NCI-H2227 treated with DMSO at 0.1 percent for 48 hours (cell line): ENCODE results near the gene MESP2.

Source experiments
- DNase-seq: peaks from one replicate; lab custom pipeline; 2025; lab: John Stamatoyannopoulos, UW

The MESP2 gene

GRCh38 chr15:89756897-89757296 lies 19.2 kb upstream of the MESP2 start:
- no peak for DNase-seq

- DNase-seq, result no peak
Measured at GRCh38 chr15:89758283-89758682, 17.8 kb upstream of the MESP2 start.

GRCh38 chr15:89758981-89759380 lies 17.2 kb upstream of the MESP2 start:
- no peak for DNase-seq

- DNase-seq, result no peak
Measured at GRCh38 chr15:89759835-89760234, 16.3 kb upstream of the MESP2 start.

GRCh38 chr15:89760303-89761008 lies 15.7 kb upstream of the MESP2 start:
- DNase-seq, result no peak

- no peak for DNase-seq
Measured at GRCh38 chr15:89761009-89761831, 14.9 kb upstream of the MESP2 start.

GRCh38 chr15:89761929-89762328 lies 14.2 kb upstream of the MESP2 start:
- no peak for DNase-seq

GRCh38 chr15:89765694-89766093 lies 10.4 kb upstream of the MESP2 start:
- DNase-seq, result no peak

- DNase-seq, result no peak
Measured at GRCh38 chr15:89766357-89767311, 9.5 kb upstream of the MESP2 start.

GRCh38 chr15:89767411-89767915 lies 8.7 kb upstream of the MESP2 start:
- DNase-seq, result no peak

GRCh38 chr15:89768071-89768500 lies 8.0 kb upstream of the MESP2 start:
- DNase-seq, result no peak

- DNase-seq, result no peak
Measured at GRCh38 chr15:89769366-89769765, 6.8 kb upstream of the MESP2 start.

GRCh38 chr15:89770041-89770440 lies 6.1 kb upstream of the MESP2 start:
- no peak for DNase-seq

GRCh38 chr15:89772932-89773583 lies 3.1 kb upstream of the MESP2 start:
- DNase-seq, result no peak

GRCh38 chr15:89774492-89774891 lies 1.6 kb upstream of the MESP2 start:
- no peak for DNase-seq

- no peak for DNase-seq
Measured at GRCh38 chr15:89775815-89776214, 317 bp upstream of the MESP2 start.

GRCh38 chr15:89777073-89777751 lies 1.1 kb downstream of the MESP2 start:
- DNase-seq, result no peak

GRCh38 chr15:89777782-89778380 lies 1.7 kb downstream of the MESP2 start:
- DNase-seq, result no peak

- DNase-seq, result no peak
Measured at GRCh38 chr15:89778861-89779260, 2.7 kb downstream of the MESP2 start.

GRCh38 chr15:89780601-89781000 lies 4.5 kb downstream of the MESP2 start:
- DNase-seq, result no peak

- DNase-seq, result no peak
Measured at GRCh38 chr15:89781055-89781454, 4.9 kb downstream of the MESP2 start.
